Gastrocnemius medialis (tissue), 4 donors: ENCODE data around the gene GLIPR1. TPM values are rescaled to one million over a fixed set of nuclear protein-coding genes. Genes with fewer than 3 reads are reported as not detected.

Experiments used
- ATAC-seq, 2 donors: fragments of 150-250 bp; one replicate each; pipeline ENCODE4 v1.9.1; 2016
- DNase-seq, 2 donors: peaks; one replicate each; pipeline ENCODE4 v3.0.0-alpha.2; 2019
- H3K27ac ChIP-seq, 4 donors: fragments of 200-600 bp; sonication (generic); 1 replicate in 1 of 4; 2 replicates in 3 of 4; pipeline ENCODE4 v1.5.1; 2016 to 2018; ENCODE audit warnings: mild to moderate bottlenecking in 2 of 4, moderate library complexity in 1 of 4
- H3K27me3 ChIP-seq, 3 donors: fragments of 200-600 bp; sonication (generic) in 2 of 3; 1 replicate in 1 of 3; 2 replicates in 2 of 3; pipeline versions ENCODE4 v1.5.1 to v1.6.0; 2016 to 2019; ENCODE audit warnings: mild to moderate bottlenecking in 1 of 3, moderate library complexity in 1 of 3
- H3K36me3 ChIP-seq, 2 donors: fragments of 200-600 bp; sonication (generic) in 1 of 2; one replicate each; pipeline ENCODE4 v1.5.1; 2017 to 2018
- H3K4me1 ChIP-seq, 2 donors: fragments of 200-600 bp; sonication (generic) in 1 of 2; one replicate each; pipeline ENCODE4 v1.5.1; 2016 to 2017; ENCODE audit warnings: mild to moderate bottlenecking in 2 of 2
- H3K4me3 ChIP-seq, 4 donors: fragments of 200-600 bp; sonication (generic) in 3 of 4; 1 replicate in 1 of 4; 2 replicates in 3 of 4; pipeline ENCODE4 v1.5.1; 2016 to 2019; ENCODE audit warnings: mild to moderate bottlenecking in 2 of 4
- H3K9me3 ChIP-seq, 3 donors: fragments of 200-600 bp; sonication (generic) in 2 of 3; 1 replicate in 1 of 3; 2 replicates in 2 of 3; pipeline ENCODE4 v1.5.1; 2016 to 2019
- CTCF ChIP-seq, 5 experiments: fragments of 450-650 bp in 3 of 5; fragments of 200-600 bp in 2 of 5; sonication (generic) in 2 of 5; IDR thresholded peaks in 4 of 5; conservative IDR thresholded peaks in 1 of 5; 1 replicate in 4 of 5; 2 replicates in 1 of 5; pipeline ENCODE4 v1.5.1; 2016 to 2019; ENCODE audit warnings: antibody characterized with exemption in 5 of 5, mild to moderate bottlenecking in 3 of 5, moderate library complexity in 3 of 5
- POLR2A ChIP-seq, 2 donors: fragments of 450-650 bp; IDR thresholded peaks; one replicate each; pipeline ENCODE4 v1.6.1; 2017; ENCODE audit warnings: antibody characterized with exemption in 2 of 2, mild to moderate bottlenecking in 2 of 2, moderate library complexity in 2 of 2
- in situ Hi-C, 4 donors: fragments of 200-750 bp; cut with MboI; loops; one replicate each; pipeline versions ENCODE4 v1.15.0 to v1.8.0; 2017; ENCODE audit warnings: low sequenced_read_pairs in 4 of 4
- intact Hi-C: fragments of 100-400 bp; cut with DNase I; formaldehyde crosslinking; loops from one replicate; pipeline ENCODE4 v1.15.1; 2023; ENCODE audit warnings: low total_unique reads
- total RNA-seq, 4 donors: library from RNA; depleted of rRNA; stranded (reverse); fragments of >200 nt; gene quantifications; one replicate each; pipeline versions ENCODE4 v1.1.0 to v1.2.3, GENCODE V29; 2016

The GLIPR1 gene
- total RNA-seq, 4 donors from 2014 or later: 1.1 to 5.6 (median 2.8) TPM

GRCh38 chr12:75446857-75447256, 33.7 kb upstream of the GLIPR1 start:
- Histone ChIP-seq H3K36me3 (no peaks in the 10 kb centered on the region), H3K9me3 (no peaks in the 10 kb centered on the region), H3K4me3 (no peak overlapping the region), H3K27me3 (no peaks in the 10 kb centered on the region), H3K4me1 (no peaks in the 10 kb centered on the region), H3K27ac (no peak overlapping the region)
- in situ Hi-C loops: no loop called here
- ATAC-seq (no peak), DNase-seq (no peak)
- TF ChIP-seq CTCF (IDR thresholded peaks at IDR 0.05 in 4 of 5, conservative IDR thresholded peaks at IDR 0.05 in 1 of 5) (no peak), POLR2A (IDR thresholded peaks at IDR 0.05) (no peak)
- intact Hi-C loops: no loop called here

- TF ChIP-seq POLR2A (IDR thresholded peaks at IDR 0.05) (no peak), CTCF (IDR thresholded peaks at IDR 0.05 in 4 of 5, conservative IDR thresholded peaks at IDR 0.05 in 1 of 5) (no peak)
- H3K27me3 ChIP-seq: no peaks in the 10 kb centered on the region
- H3K36me3 ChIP-seq: no peaks in the 10 kb centered on the region
- no peaks in the 10 kb centered on the region for H3K9me3 ChIP-seq
- DNase-seq: no peak
- H3K4me3 ChIP-seq: no peak overlapping the region
- in situ Hi-C loops: no loop called here
- intact Hi-C loops: no loop called here
- no peaks in the 10 kb centered on the region for H3K4me1 ChIP-seq
- ATAC-seq: no peak
- H3K27ac ChIP-seq: no peak overlapping the region
Observed at GRCh38 chr12:75447691-75448393, 32.7 kb upstream of the GLIPR1 start.

GRCh38 chr12:75452675-75453330, 27.8 kb upstream of the GLIPR1 start:
- Histone ChIP-seq H3K9me3 (no peaks in the 10 kb centered on the region), H3K27ac (no peak overlapping the region), H3K36me3 (no peaks in the 10 kb centered on the region), H3K4me3 (no peak overlapping the region), H3K4me1 (no peaks in the 10 kb centered on the region), H3K27me3 (no peaks in the 10 kb centered on the region)
- no peak for TF ChIP-seq CTCF (IDR thresholded peaks at IDR 0.05 in 4 of 5, conservative IDR thresholded peaks at IDR 0.05 in 1 of 5)
- no peak for TF ChIP-seq POLR2A (IDR thresholded peaks at IDR 0.05)
- in situ Hi-C loops: no loop called here
- DNase-seq (no peak), ATAC-seq (no peak)
- intact Hi-C loops: no loop called here

- no peaks in the 10 kb centered on the region for H3K36me3 ChIP-seq
- ATAC-seq (no peak), DNase-seq (no peak)
- no peak overlapping the region for H3K27ac ChIP-seq
- H3K27me3 ChIP-seq: no peaks in the 10 kb centered on the region
- H3K9me3 ChIP-seq: no peaks in the 10 kb centered on the region
- H3K4me3 ChIP-seq: no peak overlapping the region
- no peak for TF ChIP-seq CTCF (IDR thresholded peaks at IDR 0.05 in 4 of 5, conservative IDR thresholded peaks at IDR 0.05 in 1 of 5)
- TF ChIP-seq POLR2A (IDR thresholded peaks at IDR 0.05): no peak
- intact Hi-C loops (no loop called here), in situ Hi-C loops (no loop called here)
- H3K4me1 ChIP-seq: no peaks in the 10 kb centered on the region
Observed at GRCh38 chr12:75455839-75456238, 24.7 kb upstream of the GLIPR1 start.
